Measurements from ENCODE around the gene NF2. TPM values are rescaled to one million over a fixed set of nuclear protein-coding genes. Genes with fewer than 3 reads are reported as not detected.

Gene NF2
- total RNA-seq (2022) (117 and 132 TPM in 2 replicates), Bru-seq, nascent RNA (percentile 87 among the genes with signal in this experiment), BruChase-seq, experiment 1, labeled RNA remaining after a 6-hour chase (percentile 92 among the genes with signal in this experiment), BruChase-seq, experiment 2, labeled RNA remaining after a 2-hour chase (percentile 89 among the genes with signal in this experiment)
- long read RNA-seq, full-length matches to known transcripts: 39 of 63 reads
- long read RNA-seq, partial matches to known transcripts: 3 of 63 reads
- long read RNA-seq, other reads (novel, unspliced or antisense): 21 of 63 reads

- peak; percentile 98 for DNase-seq
- CTCF ChIA-PET: interaction anchor here (0.6 to 1.4 kb wide), 6 partner anchors 14 to 1595 kb away, joined by 4 to 6 read pairs (median 4); no protein-coding TSS in a partner anchor
- intact Hi-C loops (cut with micrococcal nuclease; ENCODE audit: unreplicated experiment): loop anchor here (1.0 kb wide), 1 partner anchor 15 kb away; no protein-coding TSS in a partner anchor
- peaks cover 24% of the 10 kb centered on the region for H3K4me1 Mint-ChIP-seq (ENCODE audit: low read depth, unreplicated experiment)
- peaks cover 42% of the 10 kb centered on the region for H3K36me3 Mint-ChIP-seq (ENCODE audit: insufficient read depth, unreplicated experiment)
- TF ChIP-seq CTCF (IDR thresholded peaks at IDR 0.05; ENCODE audit: unreplicated experiment): no peak
- no peaks in the 10 kb centered on the region for H3K27me3 Mint-ChIP-seq (ENCODE audit: unreplicated experiment)
- peak within 1 kb of the TSS; percentile 80 for H3K27ac Mint-ChIP-seq (ENCODE audit: unreplicated experiment)
- no TSS peak for BruUV-seq (replicated peaks)
- no peaks in the 10 kb centered on the region for H3K9me3 Mint-ChIP-seq (ENCODE audit: low read depth, unreplicated experiment)
- peak within 1 kb of the TSS; percentile 95 for H3K4me3 Mint-ChIP-seq (ENCODE audit: low read depth, unreplicated experiment)
Measured at GRCh38 chr22:29603358-29604075, at the start of gene NF2. TSS of gene NF2 (plus strand) at chr22:29603633. CDS start at chr22:29603999, 366 bp downstream.

- peak overlapping the region; percentile 13 for H3K27ac Mint-ChIP-seq (ENCODE audit: unreplicated experiment)
- H3K4me1 Mint-ChIP-seq (ENCODE audit: low read depth, unreplicated experiment): no peaks in the 10 kb centered on the region
- CTCF ChIA-PET: interaction anchor here (1.1 kb wide), 1 partner anchor 162 kb away, joined by 3 read pairs; no protein-coding TSS in a partner anchor
- peaks cover 48% of the 10 kb centered on the region for H3K36me3 Mint-ChIP-seq (ENCODE audit: insufficient read depth, unreplicated experiment)
- TSS peak; percentile 33 for BruUV-seq (replicated peaks)
- H3K9me3 Mint-ChIP-seq (ENCODE audit: low read depth, unreplicated experiment): no peaks in the 10 kb centered on the region
- no peak for DNase-seq
- no peak for TF ChIP-seq CTCF (IDR thresholded peaks at IDR 0.05; ENCODE audit: unreplicated experiment)
- no peaks in the 10 kb centered on the region for H3K27me3 Mint-ChIP-seq (ENCODE audit: unreplicated experiment)
- peak overlapping the region; percentile 86 for H3K4me3 Mint-ChIP-seq (ENCODE audit: low read depth, unreplicated experiment)
- intact Hi-C loops (cut with micrococcal nuclease; ENCODE audit: unreplicated experiment): no loop called here
Measured at GRCh38 chr22:29555065-29555644, 48.3 kb upstream of the NF2 start.

DNA sequence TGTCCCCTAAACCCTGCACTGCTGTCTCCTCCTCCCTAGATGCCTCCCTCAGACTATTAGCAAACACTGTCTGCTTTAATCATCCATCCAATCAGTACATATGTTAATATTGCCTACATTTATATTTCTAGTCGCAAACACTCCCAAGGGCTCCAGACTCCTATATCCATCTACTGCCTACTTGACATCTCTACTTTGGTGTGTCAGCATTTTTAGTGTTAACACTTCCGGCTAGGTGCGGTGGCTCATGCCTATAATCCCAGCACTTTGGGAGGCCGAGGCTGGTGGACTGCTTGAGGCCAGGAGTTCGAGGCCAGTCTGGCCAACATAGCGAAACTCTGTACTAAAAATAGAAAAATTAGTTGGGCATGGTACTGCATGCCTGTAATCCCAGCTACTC, 44.4 kb upstream of the NF2 start:
- Mint-ChIP-seq H3K27me3 (ENCODE audit: unreplicated experiment) (no peaks in the 10 kb centered on the region), H3K27ac (ENCODE audit: unreplicated experiment) (peak overlapping the region; percentile 58)

More for the DNA sequence above, 44.4 kb upstream of the NF2 start:
- no peak for DNase-seq
- intact Hi-C loops (cut with micrococcal nuclease; ENCODE audit: unreplicated experiment): no loop called here
- no peak overlapping the region for H3K4me3 Mint-ChIP-seq (ENCODE audit: low read depth, unreplicated experiment)
- BruUV-seq (replicated peaks): no TSS peak
- H3K4me1 Mint-ChIP-seq (ENCODE audit: low read depth, unreplicated experiment): no peaks in the 10 kb centered on the region
- no peaks in the 10 kb centered on the region for H3K9me3 Mint-ChIP-seq (ENCODE audit: low read depth, unreplicated experiment)
- no peak for TF ChIP-seq CTCF (IDR thresholded peaks at IDR 0.05; ENCODE audit: unreplicated experiment)
- CTCF ChIA-PET: no interaction called here
- H3K36me3 Mint-ChIP-seq (ENCODE audit: insufficient read depth, unreplicated experiment): peaks cover 56% of the 10 kb centered on the region

Data from Calu3 (cell line).